SK-N-SH (cell line): ENCODE results near the gene CPNE2. TPM values are rescaled to one million over a fixed set of nuclear protein-coding genes. Genes with fewer than 3 reads are reported as not detected.

ENCODE experiments used
- CTCF ChIA-PET: fragments of 300-600, 350-600 bp; formaldehyde crosslinking; extraction: SDS; loops from one replicate; lab custom pipeline; 2021; lab: Yijun Ruan, JAX
- POLR2A ChIA-PET: fragments of 350-600 bp; sonication (Branson Sonifier 250); formaldehyde crosslinking; extraction: SDS; loops from one replicate; lab custom pipeline; 2020; ENCODE audit warnings: antibody characterized with exemption, inconsistent platforms; lab: Yijun Ruan, JAX
- DNase-seq: peaks from one replicate; pipeline ENCODE4 v3.0.0; 2012
- H2AFZ ChIP-seq: fragments of 200-600 bp; sonication (generic); 2 replicates; pipeline ENCODE4 v1.8.1; 2016; ENCODE audit warnings: antibody characterized with exemption, mild to moderate bottlenecking, low read depth
- H3F3A ChIP-seq: fragments of 200-600 bp; sonication (generic); replicated peaks from 2 replicates; pipeline ENCODE3; 2016; ENCODE audit warnings: antibody characterized with exemption, mild to moderate bottlenecking; ENCODE audit not compliant: insufficient read depth
- H3K27ac ChIP-seq, 2 experiments: fragments of 200-500 bp in 1 of 2; fragments of 200-600 bp in 1 of 2; sonication (Bioruptor generic) in 1 of 2; sonication (generic), shearing (Covaris generic) in 1 of 2; 2 replicates each; pipeline versions ENCODE4 v1.5.1 to v1.6.1; 2014 to 2016; ENCODE audit warnings: low read depth in 2 of 2, inconsistent platforms in 1 of 2, low read length in 1 of 2, mild to moderate bottlenecking in 1 of 2, mixed read lengths in 1 of 2
- H3K27me3 ChIP-seq: fragments of 200-600 bp; sonication (generic), shearing (Covaris generic); 2 replicates; pipeline ENCODE4 v1.6.1; 2016; ENCODE audit warnings: mixed run types; ENCODE audit not compliant: insufficient read depth
- H3K36me3 ChIP-seq, 2 experiments: fragments of 200-500 bp in 1 of 2; fragments of 200-600 bp in 1 of 2; sonication (Bioruptor generic) in 1 of 2; sonication (generic) in 1 of 2; replicated peaks in 1 of 2; 2 replicates each; pipeline versions ENCODE3 to v1.5.1; 2014 to 2016; ENCODE audit warnings: low read length in 1 of 2, mild to moderate bottlenecking in 1 of 2; ENCODE audit not compliant: insufficient read depth in 2 of 2, control insufficient read depth in 1 of 2
- H3K4me1 ChIP-seq, 2 experiments: fragments of 200-500 bp in 1 of 2; fragments of 200-600 bp in 1 of 2; sonication (Bioruptor generic) in 1 of 2; sonication (generic), shearing (Covaris generic) in 1 of 2; 2 replicates each; pipeline versions ENCODE4 v1.5.1 to v1.6.1; 2014 to 2016; ENCODE audit warnings: low read depth in 1 of 2, low read length in 1 of 2, mixed run types in 1 of 2; ENCODE audit not compliant: insufficient read depth in 2 of 2, control insufficient read depth in 1 of 2
- H3K4me2 ChIP-seq: fragments of 200-600 bp; sonication (generic), shearing (Covaris generic); 2 replicates; pipeline ENCODE4 v1.6.1; 2017; ENCODE audit warnings: mixed run types
- H3K4me3 ChIP-seq, 2 experiments: fragments of 200-500 bp in 1 of 2; fragments of 200-600 bp in 1 of 2; sonication (Bioruptor generic) in 1 of 2; sonication (generic), shearing (Covaris generic) in 1 of 2; 2 replicates each; pipeline versions ENCODE4 v1.5.1 to v1.8.1; 2014 to 2016; ENCODE audit warnings: low read depth in 2 of 2, inconsistent platforms in 1 of 2, low read length in 1 of 2, mild to moderate bottlenecking in 1 of 2, mixed read lengths in 1 of 2, moderate library complexity in 1 of 2
- H3K79me2 ChIP-seq: fragments of 200-600 bp; sonication (generic); 2 replicates; pipeline ENCODE4 v1.8.1; 2017; ENCODE audit warnings: mild to moderate bottlenecking; ENCODE audit not compliant: insufficient read depth
- H3K9ac ChIP-seq: fragments of 200-600 bp; sonication (generic); 2 replicates; pipeline ENCODE4 v1.6.1; 2017; ENCODE audit warnings: mixed run types
- H3K9me2 ChIP-seq: fragments of 200-600 bp; sonication (generic); 2 replicates; pipeline ENCODE4 v1.6.1; 2017; ENCODE audit warnings: mixed run types
- H3K9me3 ChIP-seq: fragments of 200-600 bp; sonication (generic); 2 replicates; pipeline ENCODE4 v1.6.1; 2017; ENCODE audit warnings: mixed run types, mild to moderate bottlenecking, moderate library complexity
- H4K20me1 ChIP-seq: fragments of 200-600 bp; sonication (generic); 2 replicates; pipeline ENCODE4 v1.6.1; 2017; ENCODE audit warnings: mild to moderate bottlenecking, mixed run types; ENCODE audit not compliant: insufficient read depth
- ELF1 ChIP-seq: IDR thresholded peaks from 2 replicates; pipeline ENCODE4 v1.4.0; 2012
- EZH2phosphoT487 ChIP-seq: fragments of 200-600 bp; sonication (generic); IDR thresholded peaks from 2 replicates; pipeline ENCODE4 v1.6.1; 2017; ENCODE audit warnings: low read depth, mixed run types, mild to moderate bottlenecking, antibody characterized with exemption, moderate library complexity, borderline replicate concordance
- FOSL2 ChIP-seq: IDR thresholded peaks from 2 replicates; pipeline ENCODE4 v1.4.0; 2012; ENCODE audit warnings: low read depth, mild to moderate bottlenecking, moderate library complexity, borderline replicate concordance
- FOXJ3 ChIP-seq: sonication (generic); formaldehyde crosslinking; IDR thresholded peaks from 2 replicates; pipeline ENCODE4 v1.5.1; 2020; ENCODE audit warnings: mild to moderate bottlenecking, missing genetic modification reagents
- FOXM1 ChIP-seq: IDR thresholded peaks from 2 replicates; pipeline ENCODE4 v1.4.0; 2012; ENCODE audit warnings: low read depth, mild to moderate bottlenecking
- JUND ChIP-seq: IDR thresholded peaks from 2 replicates; pipeline ENCODE4 v1.4.0; 2012
- MEF2A ChIP-seq: IDR thresholded peaks from 2 replicates; pipeline ENCODE4 v1.4.0; 2012; ENCODE audit warnings: low read depth, borderline replicate concordance
- MXI1 ChIP-seq: IDR thresholded peaks from 2 replicates; pipeline ENCODE4 v1.6.1; 2012; ENCODE audit warnings: mild to moderate bottlenecking, low read depth, low read length, improper control_type of control experiment
- NFIC ChIP-seq: IDR thresholded peaks from 2 replicates; pipeline ENCODE4 v1.4.0; 2012; ENCODE audit warnings: borderline replicate concordance
- NRF1 ChIP-seq: IDR thresholded peaks from 2 replicates; pipeline ENCODE4 v1.6.1; 2012; ENCODE audit warnings: low read depth, mild to moderate bottlenecking, low read length
- POLR2AphosphoS5 ChIP-seq: IDR thresholded peaks from 2 replicates; pipeline ENCODE4 v1.6.1; 2012; ENCODE audit warnings: low read depth, low read length
- RAD21 ChIP-seq: IDR thresholded peaks from 2 replicates; pipeline ENCODE4 v1.6.1; 2012; ENCODE audit warnings: mild to moderate bottlenecking, low read length
- RCOR1 ChIP-seq: fragments of 150-350 bp; IDR thresholded peaks from 2 replicates; pipeline ENCODE4 v1.6.1; 2017; ENCODE audit warnings: antibody characterized with exemption, low read length
- RFX5 ChIP-seq: IDR thresholded peaks from 2 replicates; pipeline ENCODE4 v1.6.1; 2012; ENCODE audit warnings: mild to moderate bottlenecking, improper control_type of control experiment, low read length
- RXRA ChIP-seq: IDR thresholded peaks from 2 replicates; pipeline ENCODE4 v1.4.0; 2012; ENCODE audit warnings: low read depth, mild to moderate bottlenecking, borderline replicate concordance
- SMC3 ChIP-seq: IDR thresholded peaks from 2 replicates; pipeline ENCODE4 v1.6.1; 2012; ENCODE audit warnings: low read depth, low read length, improper control_type of control experiment
- TAF1 ChIP-seq: IDR thresholded peaks from 2 replicates; pipeline ENCODE4 v1.6.1; 2012; ENCODE audit warnings: low read depth, mild to moderate bottlenecking, low read length, moderate library complexity, borderline replicate concordance
- TEAD4 ChIP-seq: IDR thresholded peaks from 2 replicates; pipeline ENCODE4 v1.4.0; 2012; ENCODE audit warnings: mild to moderate bottlenecking, borderline replicate concordance; ENCODE audit not compliant: insufficient read depth
- YY1 ChIP-seq: IDR thresholded peaks from 2 replicates; pipeline ENCODE4 v1.4.0; 2012; ENCODE audit warnings: low read depth, mild to moderate bottlenecking
- WGBS: methylation state at CpG from one replicate; pipeline ENCODE4 v1.1.6; 2017; ENCODE audit warnings: low lambda C conversion rate; 5-methylcytosine and 5-hydroxymethylcytosine counted together
- polyA plus RNA-seq, 3 experiments: library from polyadenylated mRNA; depleted of rRNA; stranded (reverse); fragments of >200 nt; gene quantifications; 2 replicates each; pipeline ENCODE4 v1.2.3, GENCODE V29; 2012
- TF ChIP-seq, protein P1 (sequence below): IDR thresholded peaks from 2 replicates; pipeline ENCODE4 v1.4.0; 2012; ENCODE audit warnings: low read depth
- TF ChIP-seq, protein P2 (sequence below): IDR thresholded peaks from 2 replicates; pipeline ENCODE4 v1.4.0; 2012; ENCODE audit warnings: low read depth, borderline replicate concordance
- TF ChIP-seq, protein P3 (sequence below): IDR thresholded peaks from 2 replicates; pipeline ENCODE4; 2012

Gene CPNE2
- polyA plus RNA-seq, 1 of the 3 experiments (the other 2 are of a cell fraction): 73.0 TPM

GRCh38 chr16:57178793-57179212, 86.4 kb downstream of the CPNE2 start:
- ChIA-PET CTCF (interaction anchor here (1.0 to 2.1 kb wide), 3 partner anchors 8 to 122 kb away, joined by 3 to 7 read pairs (median 3); no protein-coding TSS in a partner anchor), POLR2A (no interaction called here)
- Histone ChIP-seq H3K27me3 (no peaks in the 10 kb centered on the region), H3K4me1 (peaks cover 0 to 22% of the 10 kb centered on the region in 2 experiments; a peak in 3 of 4 replicates), H3F3A (no peaks in the 10 kb centered on the region), H3K4me2 (no peak overlapping the region), H3K9me3 (no peaks in the 10 kb centered on the region), H3K9me2 (no peaks in the 10 kb centered on the region), H3K27ac (peak overlapping the region in 1 of 2 experiments; percentile 87; a peak in 2 of 4 replicates), H3K36me3 (peaks cover 3 to 7% of the 10 kb centered on the region in 2 experiments), H4K20me1 (peaks cover 6% of the 10 kb centered on the region; the same call in 1 of the 2 replicates), H2AFZ (no peak overlapping the region), H3K79me2 (peaks cover 95% of the 10 kb centered on the region), H3K9ac (no peak overlapping the region), H3K4me3 (no peak overlapping the region)
- DNase-seq: no peak
- WGBS: 79% methylated on average over 4 of the region's 4 CpGs
- TF ChIP-seq, protein P1, sequence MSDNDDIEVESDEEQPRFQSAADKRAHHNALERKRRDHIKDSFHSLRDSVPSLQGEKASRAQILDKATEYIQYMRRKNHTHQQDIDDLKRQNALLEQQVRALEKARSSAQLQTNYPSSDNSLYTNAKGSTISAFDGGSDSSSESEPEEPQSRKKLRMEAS: no peak

GRCh38 chr16:57179215-57179828, 86.9 kb downstream of the CPNE2 start:
- peak overlapping the region; percentile 18 to 87; a peak in 3 of 4 replicates for H3K27ac ChIP-seq
- WGBS: 75% methylated on average over 3 of the region's 3 CpGs
- no peak overlapping the region for H3K9ac ChIP-seq
- no peaks in the 10 kb centered on the region for H3K9me2 ChIP-seq
- CTCF ChIA-PET: interaction anchor here (0.5 to 2.1 kb wide), 7 partner anchors 8 to 213 kb away, joined by 3 to 7 read pairs (median 5); partner anchors contain the start of gene CPNE2
- DNase-seq: peak; percentile 66
- peaks cover 3 to 7% of the 10 kb centered on the region in 2 experiments for H3K36me3 ChIP-seq
- no peaks in the 10 kb centered on the region for H3F3A ChIP-seq
- H3K4me1 ChIP-seq: peaks cover 0 to 22% of the 10 kb centered on the region in 2 experiments; a peak in 3 of 4 replicates
- POLR2A ChIA-PET: no interaction called here
- H3K79me2 ChIP-seq: peaks cover 96% of the 10 kb centered on the region
- no peaks in the 10 kb centered on the region for H3K9me3 ChIP-seq
- no peak overlapping the region for H3K4me2 ChIP-seq
- H4K20me1 ChIP-seq: peaks cover 6% of the 10 kb centered on the region; the same call in 1 of the 2 replicates
- no peak overlapping the region for H3K4me3 ChIP-seq
- no peak overlapping the region for H2AFZ ChIP-seq
- H3K27me3 ChIP-seq: no peaks in the 10 kb centered on the region
- no peak for TF ChIP-seq TEAD4
- no peak; the same call in 1 of the 2 replicates for TF ChIP-seq RAD21
- TF ChIP-seq RXRA: no peak
- TF ChIP-seq RFX5: no peak; the same call in 1 of the 2 replicates
- TF ChIP-seq FOSL2: no peak
- TF ChIP-seq JUND: no peak
- peak; percentile 98 for TF ChIP-seq FOXJ3 (CRISPR knock-in tag)
- peak; percentile 95 for TF ChIP-seq RCOR1
- TF ChIP-seq EZH2phosphoT487: no peak
- TF ChIP-seq NFIC: no peak
- no peak for TF ChIP-seq FOXM1
- no peak for TF ChIP-seq NRF1
- TF ChIP-seq, protein P2, sequence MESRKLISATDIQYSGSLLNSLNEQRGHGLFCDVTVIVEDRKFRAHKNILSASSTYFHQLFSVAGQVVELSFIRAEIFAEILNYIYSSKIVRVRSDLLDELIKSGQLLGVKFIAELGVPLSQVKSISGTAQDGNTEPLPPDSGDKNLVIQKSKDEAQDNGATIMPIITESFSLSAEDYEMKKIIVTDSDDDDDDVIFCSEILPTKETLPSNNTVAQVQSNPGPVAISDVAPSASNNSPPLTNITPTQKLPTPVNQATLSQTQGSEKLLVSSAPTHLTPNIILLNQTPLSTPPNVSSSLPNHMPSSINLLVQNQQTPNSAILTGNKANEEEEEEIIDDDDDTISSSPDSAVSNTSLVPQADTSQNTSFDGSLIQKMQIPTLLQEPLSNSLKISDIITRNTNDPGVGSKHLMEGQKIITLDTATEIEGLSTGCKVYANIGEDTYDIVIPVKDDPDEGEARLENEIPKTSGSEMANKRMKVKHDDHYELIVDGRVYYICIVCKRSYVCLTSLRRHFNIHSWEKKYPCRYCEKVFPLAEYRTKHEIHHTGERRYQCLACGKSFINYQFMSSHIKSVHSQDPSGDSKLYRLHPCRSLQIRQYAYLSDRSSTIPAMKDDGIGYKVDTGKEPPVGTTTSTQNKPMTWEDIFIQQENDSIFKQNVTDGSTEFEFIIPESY: no peak
- TF ChIP-seq, protein P3, sequence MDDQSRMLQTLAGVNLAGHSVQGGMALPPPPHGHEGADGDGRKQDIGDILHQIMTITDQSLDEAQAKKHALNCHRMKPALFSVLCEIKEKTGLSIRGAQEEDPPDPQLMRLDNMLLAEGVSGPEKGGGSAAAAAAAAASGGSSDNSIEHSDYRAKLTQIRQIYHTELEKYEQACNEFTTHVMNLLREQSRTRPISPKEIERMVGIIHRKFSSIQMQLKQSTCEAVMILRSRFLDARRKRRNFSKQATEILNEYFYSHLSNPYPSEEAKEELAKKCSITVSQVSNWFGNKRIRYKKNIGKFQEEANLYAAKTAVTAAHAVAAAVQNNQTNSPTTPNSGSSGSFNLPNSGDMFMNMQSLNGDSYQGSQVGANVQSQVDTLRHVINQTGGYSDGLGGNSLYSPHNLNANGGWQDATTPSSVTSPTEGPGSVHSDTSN: no peak
- no peak for TF ChIP-seq YY1
- TF ChIP-seq TAF1: no peak
- TF ChIP-seq MEF2A: no peak
- TF ChIP-seq POLR2AphosphoS5: no peak
- no peak for TF ChIP-seq ELF1
- TF ChIP-seq MXI1: peak; percentile 54; the same call in 1 of the 2 replicates
- no peak for TF ChIP-seq SMC3
- TF ChIP-seq, protein P1: no peak
